Measurements from ENCODE around the gene S100A1. TPM values are rescaled to one million over a fixed set of nuclear protein-coding genes. Genes with fewer than 3 reads are reported as not detected.

S100A1 gene
- total and polyA plus RNA-seq, 8 donors = 5.7 to 64.8 (median 45.5) TPM; not detected in 5

- Histone ChIP-seq H3K9me3 (no peaks in the 10 kb centered on the region), H3K27ac (peak overlapping the region in 2 of 5 donors; percentile 45 to 77), H3K27me3 (peaks cover 0 to 44% (median 35%) of the 10 kb centered on the region in 3 donors), H3K4me3 (peak overlapping the region; percentile 42 to 65 (median 56)), H3K4me1 (peaks cover 23 to 44% (median 27%) of the 10 kb centered on the region in 4 donors), H3K36me3 (peaks cover 0 to 25% (median 3%) of the 10 kb centered on the region in 4 donors)
- 29 to 34% (median 31%) methylated on average over 10 of the region's 10 CpGs for WGBS, 5 donors
- intact Hi-C loops (cut with DNase I; ENCODE audit: low total_unique reads) = loop anchor here (5.0 kb wide), 1 partner anchor 67 kb away; no protein-coding TSS in a partner anchor
- no peak for TF ChIP-seq EP300 (IDR thresholded peaks at IDR 0.05)
- TF ChIP-seq POLR2A (IDR thresholded peaks at IDR 0.05) = no peak
- TF ChIP-seq CTCF (IDR thresholded peaks at IDR 0.05) = no peak
- no peak for TF ChIP-seq POLR2AphosphoS5 (IDR thresholded peaks at IDR 0.05)
- peak in 1 of 2 donors; percentile 41 for DNase-seq
These were observed 51.8 kb downstream of the S100A1 start for GRCh38 chr1:153680120-153680403.

Other genes with a start within 250 kb of the S100A1 start
- gene S100A8, start 237.4 kb upstream of the S100A1 start, total RNA-seq = 10 to 100 TPM in 4 of 5 donors, not detected in 1; 16.8 to 86.4 (median 38.1) TPM
- over 10,000 TPM in 1 of 3 donors, 100 to 1,000 TPM in 2; 144 to 21,822 (median 281) TPM for gene S100A8, start 237.4 kb upstream of the S100A1 start, polyA plus RNA-seq
- gene S100A7A, start 211.9 kb upstream of the S100A1 start, total RNA-seq = not detected
- gene S100A7A, start 211.9 kb upstream of the S100A1 start, polyA plus RNA-seq = under 1 TPM in 1 of 3 donors, not detected in 2; 0.20 TPM
- gene S100A7, start 167.8 kb upstream of the S100A1 start, total RNA-seq = not detected
- gene S100A7, start 167.8 kb upstream of the S100A1 start, polyA plus RNA-seq = 100 to 1,000 TPM in 1 of 3 donors, not detected in 2; 107 TPM
- gene S100A6, start 92.4 kb upstream of the S100A1 start, total RNA-seq = 100 to 1,000 TPM; 154 to 680 (median 330) TPM
- gene S100A6, start 92.4 kb upstream of the S100A1 start, polyA plus RNA-seq = 1,000 to 10,000 TPM; 1,447 to 2,520 (median 1,620) TPM
- gene S100A5, start 87.5 kb upstream of the S100A1 start, total RNA-seq = not detected
- not detected for gene S100A5, start 87.5 kb upstream of the S100A1 start, polyA plus RNA-seq
- 10 to 100 TPM in 4 of 5 donors, 1 to 10 TPM in 1; 9.9 to 53.3 (median 19.4) TPM for gene S100A4, start 82.6 kb upstream of the S100A1 start, total RNA-seq
- gene S100A4, start 82.6 kb upstream of the S100A1 start, polyA plus RNA-seq = 100 to 1,000 TPM; 145 to 541 (median 274) TPM
- not detected for gene S100A3, start 79.2 kb upstream of the S100A1 start, total RNA-seq
- 10 to 100 TPM in 1 of 3 donors, 1 to 10 TPM in 2; 2.6 to 15.0 (median 5.4) TPM for gene S100A3, start 79.2 kb upstream of the S100A1 start, polyA plus RNA-seq
- 10 to 100 TPM in 1 of 5 donors, 1 to 10 TPM in 1, not detected in 3; 2.2 to 12.7 TPM for gene S100A2, start 62.6 kb upstream of the S100A1 start, total RNA-seq
- gene S100A2, start 62.6 kb upstream of the S100A1 start, polyA plus RNA-seq = 1,000 to 10,000 TPM in 1 of 3 donors, 1 to 10 TPM in 2; 4.9 to 1,809 (median 8.3) TPM
- 100 to 1,000 TPM in 1 of 5 donors, 10 to 100 TPM in 2, 1 to 10 TPM in 2; 8.9 to 192 (median 47.9) TPM for gene S100A16, start 15.3 kb upstream of the S100A1 start, total RNA-seq
- 100 to 1,000 TPM; 145 to 361 (median 188) TPM for gene S100A16, start 15.3 kb upstream of the S100A1 start, polyA plus RNA-seq
- gene S100A14, start 12.1 kb upstream of the S100A1 start, total RNA-seq = 100 to 1,000 TPM in 1 of 5 donors, 10 to 100 TPM in 3, 1 to 10 TPM in 1; 8.8 to 488 (median 29.0) TPM
- 100 to 1,000 TPM in 2 of 3 donors, 10 to 100 TPM in 1; 70.2 to 751 (median 244) TPM for gene S100A14, start 12.1 kb upstream of the S100A1 start, polyA plus RNA-seq
- 10 to 100 TPM; 18.7 to 54.6 (median 23.5) TPM for gene S100A13, start 929 bp upstream of the S100A1 start, total RNA-seq
- 100 to 1,000 TPM; 140 to 271 (median 207) TPM for gene S100A13, start 929 bp upstream of the S100A1 start, polyA plus RNA-seq
- gene CHTOP, start 5.6 kb downstream of the S100A1 start, total RNA-seq = 100 to 1,000 TPM in 1 of 5 donors, 10 to 100 TPM in 4; 21.7 to 111 (median 74.3) TPM
- 10 to 100 TPM; 41.3 to 53.2 (median 46.0) TPM for gene CHTOP, start 5.6 kb downstream of the S100A1 start, polyA plus RNA-seq
- 10 to 100 TPM; 14.9 to 82.9 (median 15.6) TPM for gene SNAPIN, start 30.3 kb downstream of the S100A1 start, total RNA-seq
- 10 to 100 TPM; 29.4 to 35.5 (median 29.5) TPM for gene SNAPIN, start 30.3 kb downstream of the S100A1 start, polyA plus RNA-seq
- gene ILF2, start 42.6 kb downstream of the S100A1 start, total RNA-seq = 100 to 1,000 TPM in 1 of 5 donors, 10 to 100 TPM in 4; 17.1 to 138 (median 41.5) TPM
- 100 to 1,000 TPM in 1 of 3 donors, 10 to 100 TPM in 2; 49.1 to 103 (median 98.9) TPM for gene ILF2, start 42.6 kb downstream of the S100A1 start, polyA plus RNA-seq
- gene NPR1, start 50.3 kb downstream of the S100A1 start, total RNA-seq = 10 to 100 TPM in 2 of 5 donors, 1 to 10 TPM in 3; 5.4 to 39.7 (median 6.6) TPM
- gene NPR1, start 50.3 kb downstream of the S100A1 start, polyA plus RNA-seq = 1 to 10 TPM; 1.4 to 5.7 (median 2.4) TPM
- 10 to 100 TPM; 28.1 to 48.2 (median 39.4) TPM for gene INTS3, start 99.6 kb downstream of the S100A1 start, total RNA-seq
- 10 to 100 TPM; 11.0 to 39.2 (median 19.1) TPM for gene INTS3, start 99.6 kb downstream of the S100A1 start, polyA plus RNA-seq
- 10 to 100 TPM; 14.9 to 89.9 (median 62.2) TPM for gene SLC27A3, start 147.0 kb downstream of the S100A1 start, total RNA-seq
- gene SLC27A3, start 147.0 kb downstream of the S100A1 start, polyA plus RNA-seq = 10 to 100 TPM; 17.4 to 86.8 (median 44.1) TPM